CD8-positive, alpha-beta memory T cell (primary cell): ENCODE results near the gene C10orf95. TPM values are rescaled to one million over a fixed set of nuclear protein-coding genes. Genes with fewer than 3 reads are reported as not detected.

ENCODE experiments used
- CTCF ChIA-PET: fragments of 350-600 bp; sonication (Branson Sonifier 250); formaldehyde crosslinking; loops from one replicate; lab custom pipeline; 2021; ENCODE audit warnings: antibody characterized with exemption; lab: Charles Lee
- POLR2A ChIA-PET: fragments of 350-600 bp; sonication (Branson Sonifier 250); formaldehyde crosslinking; loops from one replicate; lab custom pipeline; 2021; ENCODE audit warnings: antibody characterized with exemption; lab: Charles Lee
- DNase-seq, 5 donors: peaks; one replicate each; pipeline versions ENCODE4 v3.0.0 to v3.0.0-alpha.2; 2020 to 2022; ENCODE audit warnings: mixed read lengths in 1 of 5
- H3K27ac ChIP-seq: one replicate; pipeline ENCODE4 v1.7.0; 2013; ENCODE audit warnings: low read depth, mild to moderate bottlenecking, low read length, moderate library complexity
- H3K27me3 ChIP-seq: 2 replicates; pipeline ENCODE4 v1.7.0; 2013; ENCODE audit warnings: low read length, mild to moderate bottlenecking; ENCODE audit not compliant: insufficient read depth, poor library complexity, severe bottlenecking
- H3K36me3 ChIP-seq: 2 replicates; pipeline ENCODE4 v1.7.0; 2013; ENCODE audit warnings: mild to moderate bottlenecking, low read length, moderate library complexity; ENCODE audit not compliant: insufficient read depth
- H3K4me1 ChIP-seq: 2 replicates; pipeline ENCODE4 v1.7.0; 2013; ENCODE audit warnings: mild to moderate bottlenecking, low read length, moderate library complexity; ENCODE audit not compliant: insufficient read depth
- H3K4me3 ChIP-seq: 2 replicates; pipeline ENCODE4 v1.7.0; 2013; ENCODE audit warnings: mild to moderate bottlenecking, low read length
- H3K9me3 ChIP-seq: 2 replicates; pipeline ENCODE4 v1.7.0; 2013; ENCODE audit warnings: mild to moderate bottlenecking, low read length
- H3K27ac Mint-ChIP-seq, 8 donors: one replicate each; pipeline ENCODE4 v1.8.0; 2020 to 2021; ENCODE audit warnings: mixed read lengths in 8 of 8, mild to moderate bottlenecking in 6 of 8, inconsistent platforms in 3 of 8, moderate library complexity in 3 of 8
- H3K27me3 Mint-ChIP-seq, 2 donors: one replicate each; pipeline ENCODE4 v1.8.0; 2020 to 2021; ENCODE audit warnings: mixed read lengths in 2 of 2, mild to moderate bottlenecking in 1 of 2, moderate library complexity in 1 of 2
- H3K36me3 Mint-ChIP-seq, 3 donors: one replicate each; pipeline ENCODE4 v1.8.0; 2020 to 2021; ENCODE audit warnings: mixed read lengths in 3 of 3, inconsistent platforms in 1 of 3, mild to moderate bottlenecking in 1 of 3
- H3K4me1 Mint-ChIP-seq, 3 donors: one replicate each; pipeline ENCODE4 v1.8.0; 2020 to 2021; ENCODE audit warnings: mixed read lengths in 3 of 3, inconsistent platforms in 1 of 3, mild to moderate bottlenecking in 1 of 3
- H3K4me3 Mint-ChIP-seq, 7 donors: one replicate each; pipeline ENCODE4 v1.8.0; 2020 to 2021; ENCODE audit warnings: mixed read lengths in 7 of 7, mild to moderate bottlenecking in 6 of 7, moderate library complexity in 4 of 7, inconsistent platforms in 2 of 7
- H3K9me3 Mint-ChIP-seq, 5 donors: one replicate each; pipeline ENCODE4 v1.8.0; 2020 to 2022; ENCODE audit warnings: mixed read lengths in 5 of 5, mild to moderate bottlenecking in 3 of 5, moderate library complexity in 2 of 5, inconsistent platforms in 1 of 5
- polyA plus RNA-seq: library from polyadenylated mRNA; unstranded; fragments of 300-500 nt; fragmentation: Illumina TruSeq; gene quantifications from one replicate; pipeline ENCODE4 v1.2.3, GENCODE V29; 2021
- total RNA-seq, 2 experiments: library from RNA; stranded (reverse); gene quantifications; one replicate each; pipeline ENCODE4 v1.2.3, GENCODE V29; 2021

C10orf95 gene
- total and polyA plus RNA-seq, 3 experiments from 2014 or later, result 0.57 to 0.70 (median 0.62) TPM

GRCh38 chr10:102404361-102405107 lies 46.8 kb downstream of the C10orf95 start:
- DNase-seq, result no peak
- Histone ChIP-seq H3K27ac (no peak overlapping the region), H3K4me3 (no peak overlapping the region), H3K36me3 (peaks cover 8% of the 10 kb centered on the region), H3K4me1 (peaks cover 15% of the 10 kb centered on the region), H3K9me3 (no peaks in the 10 kb centered on the region), H3K27me3 (peaks cover 6% of the 10 kb centered on the region)
- H3K9me3 Mint-ChIP-seq, result no peaks in the 10 kb centered on the region
- ChIA-PET CTCF (interaction anchor here (0.8 to 4.3 kb wide), 11 partner anchors 9 to 178 kb away, joined by 3 to 27 read pairs (median 4); partner anchors contain the start of genes ELOVL3, NFKB2 and PSD), POLR2A (interaction anchor here (0.7 to 1.0 kb wide), 4 partner anchors 10 to 61 kb away, joined by 3 to 9 read pairs (median 5); no protein-coding TSS in a partner anchor)
- H3K27me3 Mint-ChIP-seq, result peaks cover 3 to 9% of the 10 kb centered on the region in 2 donors
- peak overlapping the region in 1 of 8 donors; percentile 79 for H3K27ac Mint-ChIP-seq
- H3K4me1 Mint-ChIP-seq, result peaks cover 10 to 21% (median 12%) of the 10 kb centered on the region in 3 donors
- peaks cover 0 to 28% (median 0%) of the 10 kb centered on the region in 3 donors for H3K36me3 Mint-ChIP-seq
- no peak overlapping the region for H3K4me3 Mint-ChIP-seq

- H3K27ac Mint-ChIP-seq, result no peak overlapping the region
- no peaks in the 10 kb centered on the region for H3K9me3 Mint-ChIP-seq
- no peak overlapping the region for H3K4me3 Mint-ChIP-seq
- DNase-seq, result no peak
- no peaks in the 10 kb centered on the region for H3K9me3 ChIP-seq
- peaks cover 10 to 24% (median 14%) of the 10 kb centered on the region in 3 donors for H3K4me1 Mint-ChIP-seq
- CTCF ChIA-PET, result interaction anchor here (0.9 to 4.3 kb wide), 13 partner anchors 8 to 177 kb away, joined by 3 to 27 read pairs (median 4); partner anchors contain the start of genes C10orf95, ELOVL3 and NFKB2
- H3K4me1 ChIP-seq, result peaks cover 19% of the 10 kb centered on the region
- peaks cover 8% of the 10 kb centered on the region for H3K36me3 ChIP-seq
- H3K27me3 ChIP-seq, result peaks cover under 1% of the 10 kb centered on the region
- H3K27ac ChIP-seq, result no peak overlapping the region
- H3K36me3 Mint-ChIP-seq, result peaks cover 0 to 38% (median 0%) of the 10 kb centered on the region in 3 donors
- peaks cover 0 to 1% of the 10 kb centered on the region in 2 donors for H3K27me3 Mint-ChIP-seq
- no peak overlapping the region for H3K4me3 ChIP-seq
- POLR2A ChIA-PET, result interaction anchor here (0.9 to 1.0 kb wide), 3 partner anchors 9 to 47 kb away, joined by 3 to 9 read pairs (median 3); no protein-coding TSS in a partner anchor
These were observed 48.2 kb downstream of the C10orf95 start for GRCh38 chr10:102403115-102403514.

DNA sequence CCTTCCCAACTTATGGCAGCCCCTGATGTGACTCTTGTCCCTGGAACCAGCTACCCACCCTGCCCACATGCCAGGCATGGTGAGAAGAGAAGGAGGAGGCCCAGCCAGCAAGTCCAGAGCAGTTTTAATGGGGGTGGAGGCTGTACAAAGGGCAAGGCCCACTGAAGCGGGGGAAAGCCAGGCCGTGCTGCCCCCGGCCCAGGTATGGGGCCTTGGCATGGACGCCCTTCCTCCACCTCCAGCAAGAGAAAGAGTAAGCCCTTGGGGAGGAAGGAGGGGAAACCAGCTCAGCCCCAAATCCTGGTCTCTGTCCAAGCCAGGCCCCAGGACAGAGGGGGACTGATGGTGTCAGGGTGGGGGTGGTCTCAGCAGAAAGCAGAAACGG lies 48.8 kb downstream of the C10orf95 start:
- Mint-ChIP-seq H3K4me3 (no peak overlapping the region), H3K9me3 (no peaks in the 10 kb centered on the region), H3K27ac (no peak overlapping the region), H3K27me3 (no peaks in the 10 kb centered on the region), H3K4me1 (peaks cover 12 to 28% (median 17%) of the 10 kb centered on the region in 3 donors), H3K36me3 (peaks cover 0 to 44% (median 0%) of the 10 kb centered on the region in 3 donors)
- no peak overlapping the region for H3K27ac ChIP-seq
- H3K4me1 ChIP-seq, result peaks cover 19% of the 10 kb centered on the region
- no peak for DNase-seq
- H3K9me3 ChIP-seq, result no peaks in the 10 kb centered on the region
- H3K4me3 ChIP-seq, result no peak overlapping the region
- peaks cover 8% of the 10 kb centered on the region for H3K36me3 ChIP-seq
- CTCF ChIA-PET, result interaction anchor here (1.0 to 4.3 kb wide), 5 partner anchors 12 to 172 kb away, joined by 3 to 27 read pairs (median 5); no protein-coding TSS in a partner anchor
- POLR2A ChIA-PET, result no interaction called here
- H3K27me3 ChIP-seq, result no peaks in the 10 kb centered on the region

GRCh38 chr10:102401735-102402511 lies 49.4 kb downstream of the C10orf95 start:
- no peak for DNase-seq
- Mint-ChIP-seq H3K4me3 (peak overlapping the region in 1 of 7 donors; percentile 48), H3K27ac (peak overlapping the region in 2 of 8 donors; percentile 54 to 73), H3K9me3 (no peaks in the 10 kb centered on the region), H3K36me3 (peaks cover 0 to 49% (median 0%) of the 10 kb centered on the region in 3 donors), H3K4me1 (peaks cover 14 to 34% (median 17%) of the 10 kb centered on the region in 3 donors), H3K27me3 (no peaks in the 10 kb centered on the region)
- peaks cover 22% of the 10 kb centered on the region for H3K4me1 ChIP-seq
- no peak overlapping the region for H3K27ac ChIP-seq
- no peaks in the 10 kb centered on the region for H3K9me3 ChIP-seq
- H3K36me3 ChIP-seq, result peaks cover 8% of the 10 kb centered on the region
- CTCF ChIA-PET, result interaction anchor here (1.0 to 5.9 kb wide), 6 partner anchors 17 to 172 kb away, joined by 3 to 64 read pairs (median 4); partner anchors contain the start of gene C10orf95
- H3K4me3 ChIP-seq, result no peak overlapping the region
- H3K27me3 ChIP-seq, result no peaks in the 10 kb centered on the region
- POLR2A ChIA-PET, result no interaction called here

DNA sequence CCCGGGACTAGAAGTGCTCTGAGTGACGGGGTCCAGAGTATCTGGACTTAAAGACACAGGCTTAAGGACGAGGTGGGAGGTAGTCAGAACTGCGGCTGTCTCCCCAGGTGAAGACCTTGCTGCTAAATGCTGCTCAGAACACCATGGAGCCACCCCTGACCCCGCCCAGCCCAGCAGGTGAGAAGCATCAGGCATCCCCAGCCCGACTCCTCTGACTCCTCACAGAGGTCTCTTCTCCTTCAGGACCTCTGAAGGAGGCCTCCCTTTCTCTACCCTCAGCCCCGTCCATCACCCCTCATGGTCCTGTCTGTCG lies 50.0 kb downstream of the C10orf95 start:
- Histone ChIP-seq H3K9me3 (no peaks in the 10 kb centered on the region), H3K27ac (no peak overlapping the region), H3K27me3 (no peaks in the 10 kb centered on the region), H3K4me3 (no peak overlapping the region), H3K36me3 (peaks cover 8% of the 10 kb centered on the region), H3K4me1 (peaks cover 28% of the 10 kb centered on the region)
- Mint-ChIP-seq H3K27ac (peak overlapping the region in 5 of 8 donors; percentile 23 to 93 (median 54)), H3K36me3 (peaks cover 0 to 55% (median 0%) of the 10 kb centered on the region in 3 donors), H3K4me1 (peaks cover 20 to 40% (median 20%) of the 10 kb centered on the region in 3 donors), H3K4me3 (peak overlapping the region in 1 of 7 donors; percentile 48), H3K9me3 (no peaks in the 10 kb centered on the region), H3K27me3 (no peaks in the 10 kb centered on the region)
- ChIA-PET POLR2A (no interaction called here), CTCF (interaction anchor here (1.0 to 5.9 kb wide), 5 partner anchors 17 to 170 kb away, joined by 3 to 64 read pairs (median 3); partner anchors contain the start of gene C10orf95)
- DNase-seq, result no peak

GRCh38 chr10:102400598-102401341 lies 50.6 kb downstream of the C10orf95 start:
- Mint-ChIP-seq H3K4me1 (peaks cover 24 to 45% (median 25%) of the 10 kb centered on the region in 3 donors), H3K36me3 (peaks cover 0 to 60% (median 0%) of the 10 kb centered on the region in 3 donors), H3K4me3 (peak overlapping the region in 1 of 7 donors; percentile 48), H3K9me3 (no peaks in the 10 kb centered on the region), H3K27ac (peak overlapping the region in 6 of 8 donors; percentile 23 to 84 (median 68)), H3K27me3 (no peaks in the 10 kb centered on the region)
- Histone ChIP-seq H3K27ac (no peak overlapping the region), H3K27me3 (no peaks in the 10 kb centered on the region), H3K4me1 (peaks cover 33% of the 10 kb centered on the region), H3K9me3 (no peaks in the 10 kb centered on the region), H3K4me3 (no peak overlapping the region), H3K36me3 (peaks cover 8% of the 10 kb centered on the region)
- POLR2A ChIA-PET, result interaction anchor here (1.8 kb wide), 1 partner anchor 9 kb away, joined by 7 read pairs; no protein-coding TSS in a partner anchor
- CTCF ChIA-PET, result interaction anchor here (0.7 to 5.9 kb wide), 11 partner anchors 9 to 245 kb away, joined by 3 to 64 read pairs (median 7); partner anchors contain the start of genes C10orf95, CUEDC2 and SUFU
- peak in 1 of 5 donors; percentile 45 for DNase-seq

DNA sequence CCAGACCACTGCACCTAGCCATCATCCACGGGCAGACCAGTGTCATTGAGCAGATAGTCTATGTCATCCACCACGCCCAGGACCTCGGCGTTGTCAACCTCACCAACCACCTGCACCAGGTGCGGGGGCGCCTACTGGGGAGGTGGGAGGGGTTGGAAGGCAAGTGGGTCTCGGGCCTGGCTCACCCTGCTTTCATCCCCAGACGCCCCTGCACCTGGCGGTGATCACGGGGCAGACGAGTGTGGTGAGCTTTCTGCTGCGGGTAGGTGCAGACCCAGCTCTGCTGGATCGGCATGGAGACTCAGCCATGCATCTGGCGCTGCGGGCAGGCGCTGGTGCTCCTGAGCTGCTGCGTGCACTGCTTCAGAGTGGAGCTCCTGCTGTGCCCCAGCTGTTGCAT lies 51.3 kb downstream of the C10orf95 start:
- Mint-ChIP-seq H3K36me3 (peaks cover 0 to 63% (median 0%) of the 10 kb centered on the region in 3 donors), H3K27ac (peak overlapping the region in 6 of 8 donors; percentile 62 to 100 (median 88)), H3K4me3 (peak overlapping the region in 2 of 7 donors; percentile 75 to 76), H3K9me3 (no peaks in the 10 kb centered on the region), H3K27me3 (no peaks in the 10 kb centered on the region), H3K4me1 (peaks cover 24 to 48% (median 25%) of the 10 kb centered on the region in 3 donors)
- Histone ChIP-seq H3K4me3 (no peak overlapping the region), H3K27me3 (no peaks in the 10 kb centered on the region), H3K9me3 (no peaks in the 10 kb centered on the region), H3K36me3 (peaks cover 8% of the 10 kb centered on the region), H3K4me1 (peaks cover 33% of the 10 kb centered on the region), H3K27ac (no peak overlapping the region)
- POLR2A ChIA-PET, result interaction anchor here (0.8 to 1.8 kb wide), 4 partner anchors 10 to 169 kb away, joined by 3 to 8 read pairs (median 6); partner anchors contain the start of gene CUEDC2
- CTCF ChIA-PET, result interaction anchor here (0.7 to 5.9 kb wide), 23 partner anchors 7 to 255 kb away, joined by 3 to 64 read pairs (median 8); partner anchors contain the start of genes C10orf95, CUEDC2, ELOVL3 and FBXL15
- no peak for DNase-seq
